Keratinocyte (primary cell): ENCODE results near the gene C20orf173. TPM values are rescaled to one million over a fixed set of nuclear protein-coding genes. Genes with fewer than 3 reads are reported as not detected.

ENCODE experiments used
- DNase-seq: peaks from one replicate; pipeline ENCODE4 v3.0.0-alpha.2; 2011; ENCODE audit warnings: low read depth, missing footprints, low spot score
- FAIRE-seq: peaks from 2 replicates; lab custom pipeline; 2011; peaks lifted over from hg19 to GRCh38; lab: Jason Lieb, UNC
- H2AFZ ChIP-seq: 2 replicates; pipeline ENCODE4 v1.6.0; 2012; ENCODE audit warnings: low read length, control low read depth, inconsistent platforms; ENCODE audit not compliant: control insufficient read depth
- H3K27ac ChIP-seq: 2 replicates; pipeline ENCODE4 v1.5.1; 2011; ENCODE audit warnings: low read length; ENCODE audit not compliant: control insufficient read depth, insufficient read depth
- H3K27me3 ChIP-seq: 3 replicates; pipeline ENCODE4 v1.6.0; 2011; ENCODE audit warnings: low read length; ENCODE audit not compliant: control insufficient read depth, insufficient read depth; ENCODE audit errors: extremely low read depth
- H3K36me3 ChIP-seq, 2 experiments: 2 replicates in 1 of 2; 3 replicates in 1 of 2; pipeline ENCODE4 v1.5.1; 2011; ENCODE audit warnings: low read length in 2 of 2, mild to moderate bottlenecking in 1 of 2; ENCODE audit not compliant: control insufficient read depth in 2 of 2, insufficient read depth in 2 of 2; ENCODE audit errors: extremely low read depth in 1 of 2
- H3K4me1 ChIP-seq: 3 replicates; pipeline ENCODE4 v1.5.1; 2011; ENCODE audit warnings: low read length; ENCODE audit not compliant: control insufficient read depth, insufficient read depth; ENCODE audit errors: extremely low read depth
- H3K4me2 ChIP-seq: 3 replicates; pipeline ENCODE4 v1.6.0; 2011; ENCODE audit warnings: low read depth, low read length; ENCODE audit not compliant: control insufficient read depth, insufficient read depth; ENCODE audit errors: extremely low read depth
- H3K4me3 ChIP-seq, 3 experiments: fragments of 200-600 bp in 1 of 3; sonication (generic) in 1 of 3; 2 replicates in 2 of 3; 3 replicates in 1 of 3; pipeline ENCODE4 v1.5.1; 2011 to 2016; ENCODE audit warnings: low read length in 3 of 3, mild to moderate bottlenecking in 3 of 3, control low read depth in 2 of 3, inconsistent platforms in 1 of 3, low read depth in 1 of 3, mixed read lengths in 1 of 3, mixed run types in 1 of 3, moderate library complexity in 1 of 3; ENCODE audit not compliant: control insufficient read depth in 2 of 3, insufficient read depth in 2 of 3; ENCODE audit errors: extremely low read depth in 1 of 3
- H3K79me2 ChIP-seq: 2 replicates; pipeline ENCODE4 v1.6.0; 2012; ENCODE audit warnings: low read length; ENCODE audit not compliant: control insufficient read depth, insufficient read depth
- H3K9ac ChIP-seq: 3 replicates; pipeline ENCODE4 v1.6.0; 2011; ENCODE audit warnings: low read length; ENCODE audit not compliant: control insufficient read depth, insufficient read depth; ENCODE audit errors: extremely low read depth
- H3K9me1 ChIP-seq: 3 replicates; pipeline ENCODE4 v1.6.0; 2011; ENCODE audit warnings: low read length; ENCODE audit not compliant: control insufficient read depth, insufficient read depth; ENCODE audit errors: extremely low read depth
- H3K9me3 ChIP-seq: 2 replicates; pipeline ENCODE4 v1.5.1; 2012; ENCODE audit warnings: low read depth, low read length; ENCODE audit not compliant: control insufficient read depth
- H4K20me1 ChIP-seq: 3 replicates; pipeline ENCODE4 v1.6.0; 2011; ENCODE audit warnings: low read length; ENCODE audit not compliant: control insufficient read depth, insufficient read depth; ENCODE audit errors: extremely low read depth
- CTCF ChIP-seq, 3 experiments: IDR thresholded peaks in 1 of 3; conservative IDR thresholded peaks in 1 of 3; optimal IDR thresholded peaks in 1 of 3; 2 replicates in 2 of 3; 3 replicates in 1 of 3; pipeline versions ENCODE3 to v1.5.1; 2011; ENCODE audit warnings: low read length in 3 of 3, mild to moderate bottlenecking in 3 of 3, moderate library complexity in 2 of 3, control low read depth in 1 of 3, inconsistent platforms in 1 of 3; ENCODE audit not compliant: insufficient read depth in 2 of 3; ENCODE audit errors: extremely low read depth in 1 of 3
- EZH2 ChIP-seq: IDR thresholded peaks from one replicate; pipeline ENCODE4 v1.6.1; 2012; ENCODE audit warnings: inconsistent platforms, mild to moderate bottlenecking, low read length, moderate library complexity
- dilution Hi-C: fragments of 300-500 bp; cut with MboI; formaldehyde crosslinking; loops from one replicate; pipeline ENCODE4 v1.7.0; 2020; ENCODE audit warnings: low sequenced_read_pairs; ENCODE audit not compliant: extremely low pct_ligation_motif_present
- polyA plus RNA-seq, 5 experiments: library from polyadenylated mRNA; depleted of rRNA in 3 of 5; stranded (reverse) in 3 of 5; stranded (forward) in 1 of 5; unstranded in 1 of 5; fragments of >200 nt; gene quantifications; 1 replicate in 1 of 5; 2 replicates in 3 of 5; 3 replicates in 1 of 5; pipeline versions ENCODE4 v1.2.1 to v1.2.3, GENCODE V29; 2011 to 2012; ENCODE audit warnings: missing spikeins in 2 of 5, low read depth in 1 of 5, low replicate concordance in 1 of 5

The C20orf173 gene
- polyA plus RNA-seq, 1 donor (not counting 4 experiments of a cell fraction or from before 2014, with no cell fraction given), result not detected

GRCh38 chr20:35496481-35496880, 33.0 kb downstream of the C20orf173 start:
- H4K20me1 ChIP-seq, result no peaks in the 10 kb centered on the region
- H3K27me3 ChIP-seq, result no peaks in the 10 kb centered on the region
- no peaks in the 10 kb centered on the region for H3K9me1 ChIP-seq
- no peaks in the 10 kb centered on the region for H3K4me1 ChIP-seq
- no peak overlapping the region for H3K27ac ChIP-seq
- H3K4me2 ChIP-seq, result no peak overlapping the region
- H3K9me3 ChIP-seq, result no peaks in the 10 kb centered on the region
- TF ChIP-seq EZH2, result no peak
- no peak for TF ChIP-seq CTCF (optimal IDR thresholded peaks at IDR 0.05 in 1 of 3, IDR thresholded peaks at IDR 0.05 in 1 of 3, conservative IDR thresholded peaks at IDR 0.05 in 1 of 3; ENCODE audit: extremely low read depth in 1 of 3, insufficient read depth in 2 of 3, low read length in 3 of 3)
- no peak for DNase-seq
- no peak overlapping the region for H3K4me3 ChIP-seq
- H3K36me3 ChIP-seq, result peaks cover 19 to 25% of the 10 kb centered on the region in 2 experiments
- no peak overlapping the region for H2AFZ ChIP-seq
- H3K79me2 ChIP-seq, result no peaks in the 10 kb centered on the region
- dilution Hi-C loops, result no loop called here
- H3K9ac ChIP-seq, result no peak overlapping the region
- FAIRE-seq, result no peak

- no peak for FAIRE-seq
- H3K4me1 ChIP-seq, result no peaks in the 10 kb centered on the region
- H3K4me3 ChIP-seq, result no peak overlapping the region
- H3K9me1 ChIP-seq, result no peaks in the 10 kb centered on the region
- H4K20me1 ChIP-seq, result no peaks in the 10 kb centered on the region
- TF ChIP-seq CTCF (optimal IDR thresholded peaks at IDR 0.05 in 1 of 3, IDR thresholded peaks at IDR 0.05 in 1 of 3, conservative IDR thresholded peaks at IDR 0.05 in 1 of 3; ENCODE audit: extremely low read depth in 1 of 3, insufficient read depth in 2 of 3, low read length in 3 of 3) (no peak), EZH2 (no peak)
- dilution Hi-C loops, result no loop called here
- DNase-seq, result no peak
- no peak overlapping the region for H3K4me2 ChIP-seq
- H2AFZ ChIP-seq, result no peak overlapping the region
- no peak overlapping the region for H3K9ac ChIP-seq
- peaks cover 24 to 29% of the 10 kb centered on the region in 2 experiments for H3K36me3 ChIP-seq
- no peaks in the 10 kb centered on the region for H3K27me3 ChIP-seq
- H3K9me3 ChIP-seq, result no peaks in the 10 kb centered on the region
- H3K27ac ChIP-seq, result no peak overlapping the region
- H3K79me2 ChIP-seq, result no peaks in the 10 kb centered on the region
Observed at GRCh38 chr20:35492352-35492751, 37.1 kb downstream of the C20orf173 start.
